GM19239 (cell line): ENCODE data around the gene CEMIP.
"Not testable (repeated sequence)": the region's sequence is repeated elsewhere in the genome, so short reads cannot be mapped to it uniquely, and the experiment has no call there.

Source experiments
- DNase-seq: peaks from one replicate; pipeline ENCODE4 v3.0.0; 2011; ENCODE audit warnings: low spot score; ENCODE audit not compliant: insufficient read length
- FAIRE-seq: peaks from 2 replicates; lab custom pipeline; 2011; peaks lifted over from hg19 to GRCh38; lab: Jason Lieb, UNC

CEMIP gene

DNA sequence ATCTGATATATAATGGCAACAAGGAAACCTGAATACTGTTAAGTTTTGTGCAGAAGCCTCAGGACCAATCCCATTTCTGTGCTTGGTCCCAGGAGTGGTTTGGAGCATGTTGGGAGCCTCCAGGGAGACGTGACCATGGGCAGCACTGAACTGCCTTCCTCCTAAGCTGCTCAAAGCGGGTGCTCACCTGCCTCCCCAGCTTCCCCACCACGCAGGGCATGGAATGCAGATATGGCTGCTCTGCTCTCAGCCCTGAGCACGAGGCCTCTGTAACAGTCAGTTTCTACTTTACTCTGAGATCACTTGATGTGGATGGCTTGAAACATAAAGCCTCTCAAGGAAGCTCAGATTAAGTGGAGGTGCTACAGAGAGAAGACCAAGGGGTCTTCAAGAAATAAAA is 161.2 kb downstream of the CEMIP start:
- FAIRE-seq (no peak), DNase-seq (no peak)

DNA sequence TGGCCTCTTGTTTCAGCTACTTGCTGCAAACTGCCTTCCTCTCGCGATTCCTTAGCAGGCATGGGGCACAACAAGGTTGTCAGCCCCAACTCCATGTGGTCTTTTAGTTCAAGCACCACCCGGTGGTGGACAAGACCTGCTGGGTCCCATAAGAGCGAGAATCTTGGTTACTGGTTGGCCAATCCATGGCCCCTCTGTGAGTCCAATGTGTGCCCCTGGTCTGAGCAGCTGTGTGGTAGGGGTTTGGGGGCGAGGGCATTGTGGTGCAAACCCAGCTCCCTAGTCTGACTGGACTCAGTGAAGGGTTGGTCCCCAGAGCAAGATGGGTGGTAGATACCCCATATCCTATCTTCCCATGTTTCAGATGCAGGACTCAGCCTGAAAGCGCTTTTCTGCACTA is 161.7 kb downstream of the CEMIP start:
- DNase-seq (no peak), FAIRE-seq (no peak)

DNA sequence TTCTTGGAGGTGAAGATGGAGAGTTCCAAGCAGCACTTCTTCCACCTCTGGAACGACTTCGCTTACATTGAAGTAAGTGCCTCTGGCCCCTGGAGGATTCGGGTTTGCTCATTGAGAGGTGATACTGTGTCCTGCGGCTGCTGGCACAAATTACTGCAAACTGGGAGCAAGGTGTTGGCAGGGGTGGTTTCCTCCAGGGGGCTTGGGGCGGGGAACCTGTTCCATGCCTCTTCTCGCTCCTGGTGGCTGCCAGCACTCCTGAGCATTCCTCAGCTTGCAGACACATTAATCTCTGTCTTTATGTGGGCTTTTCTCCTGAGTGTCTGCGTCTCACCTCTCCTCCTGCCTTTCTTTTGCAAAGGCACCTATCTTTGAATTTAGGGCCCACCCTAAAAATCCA is 163.1 kb downstream of the CEMIP start:
- no peak for DNase-seq
- FAIRE-seq, result no peak

DNA sequence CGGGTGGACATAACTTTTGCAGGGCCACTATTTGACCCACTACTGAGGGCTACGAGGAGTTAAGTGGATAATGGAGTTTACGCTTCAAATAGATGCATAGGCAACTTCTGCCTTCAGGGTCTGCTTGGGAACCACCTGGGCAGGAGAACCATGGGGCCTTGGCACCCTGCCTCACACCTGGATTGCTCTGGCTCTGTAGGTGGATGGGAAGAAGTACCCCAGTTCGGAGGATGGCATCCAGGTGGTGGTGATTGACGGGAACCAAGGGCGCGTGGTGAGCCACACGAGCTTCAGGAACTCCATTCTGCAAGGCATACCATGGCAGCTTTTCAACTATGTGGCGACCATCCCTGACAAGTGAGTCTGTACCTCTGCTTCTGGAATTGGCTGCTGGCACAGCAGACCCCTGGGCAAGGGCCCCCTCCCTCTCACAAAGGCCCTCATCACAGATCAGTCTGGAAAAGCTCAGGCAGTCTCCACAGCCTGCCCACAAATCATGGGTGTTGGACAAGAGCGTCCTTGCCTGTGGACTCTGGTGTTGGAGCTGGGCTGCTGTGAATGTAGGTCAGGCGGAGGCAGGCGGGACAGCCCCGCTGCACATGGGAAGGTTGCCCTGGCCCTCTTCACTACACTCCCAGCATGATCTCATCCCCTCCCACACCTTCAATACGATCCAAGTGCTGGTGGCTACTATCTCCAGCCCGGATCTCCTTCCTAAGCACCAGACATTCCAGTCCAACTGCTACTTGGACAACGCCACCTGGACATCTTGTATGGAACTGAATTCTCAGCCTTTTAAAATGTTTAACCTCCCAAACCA is 163.8 kb downstream of the CEMIP start:
- FAIRE-seq (no peak), DNase-seq (no peak)

DNA sequence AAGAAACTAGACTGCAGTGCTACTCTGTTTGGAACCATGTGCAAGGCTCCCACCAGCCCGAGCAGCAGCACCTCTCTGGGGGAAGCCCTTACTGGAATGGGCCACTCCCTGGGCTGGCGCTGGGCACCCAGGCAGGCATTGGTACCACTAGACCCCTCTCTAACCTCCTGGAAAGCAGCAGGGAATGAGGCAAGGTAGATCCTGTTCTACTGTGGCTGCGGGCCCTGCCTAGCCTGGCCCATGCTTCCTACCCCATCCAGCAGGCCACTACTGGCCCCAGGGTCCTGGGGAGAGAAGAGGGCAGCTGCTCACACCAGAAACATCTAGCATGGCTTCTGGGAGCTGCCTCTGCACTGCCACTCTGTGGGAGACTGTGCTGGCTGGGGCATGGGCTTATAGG is 165.6 kb downstream of the CEMIP start:
- DNase-seq (no peak), FAIRE-seq (no peak)

DNA sequence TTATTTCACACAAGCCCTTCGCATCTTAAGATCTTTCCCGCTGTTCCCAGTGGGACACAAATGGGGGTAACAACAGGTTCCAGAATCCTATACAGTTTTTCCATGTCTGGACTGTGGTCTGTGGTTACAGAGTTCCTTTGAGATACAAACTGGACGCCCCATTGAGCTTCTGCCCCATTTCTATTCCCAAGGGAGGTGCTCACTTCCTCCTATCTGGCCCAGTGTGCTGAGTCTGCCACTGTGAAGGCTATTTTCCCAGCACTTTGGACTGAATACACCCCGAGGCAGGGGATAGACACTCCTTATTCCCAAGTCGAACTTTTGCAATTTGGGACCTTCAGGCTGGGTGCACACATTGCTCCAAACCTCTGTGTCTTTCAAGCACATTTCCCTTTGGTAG is 166.4 kb downstream of the CEMIP start:
- FAIRE-seq, result no peak
- no peak for DNase-seq

DNA sequence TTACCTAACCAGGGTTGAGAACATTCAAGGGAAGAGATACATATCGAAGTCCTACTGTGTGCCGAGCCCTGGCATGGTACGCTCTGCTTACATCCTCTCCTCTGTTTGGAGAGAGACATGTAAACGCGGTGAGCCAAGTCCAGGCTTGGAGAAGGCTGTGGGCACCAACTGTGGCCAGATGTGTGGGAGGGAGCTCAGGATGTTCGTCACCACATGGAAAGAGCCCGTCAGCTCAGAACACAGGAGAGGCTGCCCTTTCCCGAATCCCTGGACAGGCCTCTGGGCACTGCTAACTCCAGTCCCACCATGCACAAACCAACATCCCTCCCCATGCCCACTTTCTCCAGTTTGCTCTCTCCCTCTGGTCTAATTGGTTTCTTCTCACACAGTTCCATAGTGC is 167.4 kb downstream of the CEMIP start:
- no peak for FAIRE-seq

DNA sequence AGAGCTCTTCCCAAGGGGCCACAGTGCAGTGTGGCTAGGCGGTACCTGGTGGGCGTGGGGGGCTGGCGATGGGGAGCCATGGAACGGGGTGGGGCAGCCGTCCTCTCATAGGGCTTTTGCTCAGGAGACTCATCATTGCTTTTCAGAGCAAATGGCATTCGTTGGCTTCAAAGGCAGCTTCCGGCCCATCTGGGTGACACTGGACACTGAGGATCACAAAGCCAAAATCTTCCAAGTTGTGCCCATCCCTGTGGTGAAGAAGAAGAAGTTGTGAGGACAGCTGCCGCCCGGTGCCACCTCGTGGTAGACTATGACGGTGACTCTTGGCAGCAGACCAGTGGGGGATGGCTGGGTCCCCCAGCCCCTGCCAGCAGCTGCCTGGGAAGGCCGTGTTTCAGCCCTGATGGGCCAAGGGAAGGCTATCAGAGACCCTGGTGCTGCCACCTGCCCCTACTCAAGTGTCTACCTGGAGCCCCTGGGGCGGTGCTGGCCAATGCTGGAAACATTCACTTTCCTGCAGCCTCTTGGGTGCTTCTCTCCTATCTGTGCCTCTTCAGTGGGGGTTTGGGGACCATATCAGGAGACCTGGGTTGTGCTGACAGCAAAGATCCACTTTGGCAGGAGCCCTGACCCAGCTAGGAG is 169.6 kb downstream of the CEMIP start:
- DNase-seq (no peak), FAIRE-seq (no peak)

More for the DNA sequence above, 167.4 kb downstream of the CEMIP start:
- DNase-seq, result no peak

DNA sequence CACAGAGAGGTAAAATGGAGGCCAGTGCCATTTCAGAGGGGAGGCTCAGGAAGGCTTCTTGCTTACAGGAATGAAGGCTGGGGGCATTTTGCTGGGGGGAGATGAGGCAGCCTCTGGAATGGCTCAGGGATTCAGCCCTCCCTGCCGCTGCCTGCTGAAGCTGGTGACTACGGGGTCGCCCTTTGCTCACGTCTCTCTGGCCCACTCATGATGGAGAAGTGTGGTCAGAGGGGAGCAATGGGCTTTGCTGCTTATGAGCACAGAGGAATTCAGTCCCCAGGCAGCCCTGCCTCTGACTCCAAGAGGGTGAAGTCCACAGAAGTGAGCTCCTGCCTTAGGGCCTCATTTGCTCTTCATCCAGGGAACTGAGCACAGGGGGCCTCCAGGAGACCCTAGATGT is 170.6 kb downstream of the CEMIP start:
- FAIRE-seq (no peak), DNase-seq (no peak)

DNA sequence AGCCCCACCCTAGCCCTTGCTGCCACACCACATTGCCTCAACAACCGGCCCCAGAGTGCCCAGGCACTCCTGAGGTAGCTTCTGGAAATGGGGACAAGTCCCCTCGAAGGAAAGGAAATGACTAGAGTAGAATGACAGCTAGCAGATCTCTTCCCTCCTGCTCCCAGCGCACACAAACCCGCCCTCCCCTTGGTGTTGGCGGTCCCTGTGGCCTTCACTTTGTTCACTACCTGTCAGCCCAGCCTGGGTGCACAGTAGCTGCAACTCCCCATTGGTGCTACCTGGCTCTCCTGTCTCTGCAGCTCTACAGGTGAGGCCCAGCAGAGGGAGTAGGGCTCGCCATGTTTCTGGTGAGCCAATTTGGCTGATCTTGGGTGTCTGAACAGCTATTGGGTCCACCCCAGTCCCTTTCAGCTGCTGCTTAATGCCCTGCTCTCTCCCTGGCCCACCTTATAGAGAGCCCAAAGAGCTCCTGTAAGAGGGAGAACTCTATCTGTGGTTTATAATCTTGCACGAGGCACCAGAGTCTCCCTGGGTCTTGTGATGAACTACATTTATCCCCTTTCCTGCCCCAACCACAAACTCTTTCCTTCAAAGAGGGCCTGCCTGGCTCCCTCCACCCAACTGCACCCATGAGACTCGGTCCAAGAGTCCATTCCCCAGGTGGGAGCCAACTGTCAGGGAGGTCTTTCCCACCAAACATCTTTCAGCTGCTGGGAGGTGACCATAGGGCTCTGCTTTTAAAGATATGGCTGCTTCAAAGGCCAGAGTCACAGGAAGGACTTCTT is 171.3 kb downstream of the CEMIP start:
- no peak for FAIRE-seq
- no peak for DNase-seq

DNA sequence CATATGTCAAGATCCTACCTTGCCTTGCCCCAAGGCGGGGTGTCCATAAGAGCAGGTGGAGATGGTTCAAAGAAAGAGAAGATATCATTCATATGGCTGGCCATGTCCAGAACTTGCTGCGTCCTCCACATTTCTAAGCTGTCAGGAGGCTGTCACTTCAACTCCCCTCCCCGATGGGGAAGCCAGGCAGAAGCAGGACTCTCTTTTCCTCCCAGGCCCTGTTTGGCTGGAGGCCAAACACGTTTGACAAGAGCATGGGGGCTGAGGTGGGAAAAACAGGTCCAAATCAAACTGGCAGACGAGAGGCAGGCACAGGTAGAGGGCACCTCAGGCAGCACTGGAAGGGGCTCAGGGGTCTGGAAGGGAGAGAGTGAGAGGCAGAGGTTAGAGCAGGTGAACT is 172.8 kb downstream of the CEMIP start:
- FAIRE-seq, result no peak

DNA sequence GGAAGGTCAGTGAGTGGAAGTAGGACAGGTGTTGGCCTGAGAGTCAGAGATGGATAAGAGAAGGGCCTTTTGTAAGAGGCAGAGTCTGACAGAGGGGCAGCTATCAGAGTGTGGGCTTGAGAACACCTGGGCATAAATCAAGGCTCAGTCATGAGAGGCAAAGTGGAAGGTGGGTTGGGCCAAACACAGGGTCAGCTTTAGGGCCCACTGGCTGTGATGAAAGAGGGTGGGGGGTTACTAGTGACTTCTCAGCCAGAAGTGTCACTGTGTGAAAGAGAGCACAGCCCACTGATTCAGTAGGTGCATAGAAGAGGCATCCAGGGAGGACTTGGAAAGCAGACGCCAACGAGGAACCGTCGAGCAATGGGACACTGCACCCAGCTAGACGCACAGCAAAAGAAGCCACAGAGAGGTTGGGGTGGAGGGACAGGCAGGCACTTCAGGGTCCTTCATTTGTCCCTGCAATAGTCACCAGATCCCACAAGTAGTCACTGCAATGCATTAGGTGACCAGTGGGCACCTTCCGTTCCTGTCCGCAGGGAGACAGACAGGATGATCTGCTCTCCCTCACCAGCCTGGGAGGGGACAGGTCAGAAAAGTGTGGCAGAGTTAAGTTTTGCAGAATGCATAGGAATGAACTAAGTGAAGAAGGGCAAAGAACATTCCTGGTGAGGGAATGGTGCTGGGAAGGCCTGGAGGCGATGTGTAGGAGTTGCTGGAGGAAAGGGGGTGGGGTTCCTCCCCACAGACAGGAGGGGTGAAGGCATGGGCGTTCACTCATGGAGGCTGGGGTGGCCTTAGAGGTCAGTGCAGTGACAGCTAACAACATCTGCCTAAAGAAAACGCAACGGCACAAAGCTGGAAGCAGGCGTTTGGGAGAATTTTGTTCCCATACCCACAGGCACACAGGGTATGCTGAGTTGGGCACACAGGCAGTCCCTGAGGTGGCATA is 174.1 kb downstream of the CEMIP start:
- FAIRE-seq (no peak), DNase-seq (no peak)

More for the DNA sequence above, 172.8 kb downstream of the CEMIP start:
- no peak for DNase-seq

DNA sequence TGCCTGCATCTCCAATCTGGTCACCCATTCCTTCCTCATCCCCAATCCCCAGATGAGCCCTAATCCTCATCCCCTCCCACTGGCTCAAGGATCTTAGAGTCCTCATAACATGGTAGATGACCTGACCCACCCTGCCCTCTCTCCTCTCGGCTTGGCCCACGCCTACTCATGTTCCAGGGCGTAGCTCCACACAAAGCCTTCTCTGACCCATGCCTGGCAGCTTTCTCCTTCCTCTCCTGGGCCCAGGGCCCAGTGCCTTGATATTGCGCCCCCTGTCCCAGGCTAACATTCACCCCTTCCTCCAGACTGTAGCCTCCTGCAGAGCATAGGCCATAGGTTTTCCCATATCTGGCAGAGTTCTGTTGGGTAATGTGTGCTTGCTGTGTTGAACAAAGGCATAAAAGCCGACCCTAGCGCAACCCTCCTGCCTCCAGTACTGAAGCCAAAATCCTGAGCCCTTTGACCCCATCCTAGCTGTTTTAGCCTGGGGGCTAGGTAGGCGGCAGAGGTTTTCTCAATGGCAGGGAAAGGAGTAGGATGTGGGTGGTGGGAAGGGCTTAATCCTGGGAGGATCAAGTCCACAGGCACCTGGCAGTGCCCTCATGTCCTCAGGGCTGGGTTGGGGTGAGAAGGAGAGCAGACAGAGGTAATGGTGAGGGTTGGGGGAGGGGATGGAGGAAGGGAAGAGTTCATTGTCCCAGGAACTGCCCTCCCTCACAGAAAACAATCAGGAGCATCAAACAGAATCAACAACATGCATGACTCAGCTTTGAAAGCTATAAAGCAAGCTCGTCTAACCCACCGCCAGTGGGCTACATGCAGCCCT is 175.0 kb downstream of the CEMIP start:
- no peak for FAIRE-seq
- DNase-seq, result no peak

DNA sequence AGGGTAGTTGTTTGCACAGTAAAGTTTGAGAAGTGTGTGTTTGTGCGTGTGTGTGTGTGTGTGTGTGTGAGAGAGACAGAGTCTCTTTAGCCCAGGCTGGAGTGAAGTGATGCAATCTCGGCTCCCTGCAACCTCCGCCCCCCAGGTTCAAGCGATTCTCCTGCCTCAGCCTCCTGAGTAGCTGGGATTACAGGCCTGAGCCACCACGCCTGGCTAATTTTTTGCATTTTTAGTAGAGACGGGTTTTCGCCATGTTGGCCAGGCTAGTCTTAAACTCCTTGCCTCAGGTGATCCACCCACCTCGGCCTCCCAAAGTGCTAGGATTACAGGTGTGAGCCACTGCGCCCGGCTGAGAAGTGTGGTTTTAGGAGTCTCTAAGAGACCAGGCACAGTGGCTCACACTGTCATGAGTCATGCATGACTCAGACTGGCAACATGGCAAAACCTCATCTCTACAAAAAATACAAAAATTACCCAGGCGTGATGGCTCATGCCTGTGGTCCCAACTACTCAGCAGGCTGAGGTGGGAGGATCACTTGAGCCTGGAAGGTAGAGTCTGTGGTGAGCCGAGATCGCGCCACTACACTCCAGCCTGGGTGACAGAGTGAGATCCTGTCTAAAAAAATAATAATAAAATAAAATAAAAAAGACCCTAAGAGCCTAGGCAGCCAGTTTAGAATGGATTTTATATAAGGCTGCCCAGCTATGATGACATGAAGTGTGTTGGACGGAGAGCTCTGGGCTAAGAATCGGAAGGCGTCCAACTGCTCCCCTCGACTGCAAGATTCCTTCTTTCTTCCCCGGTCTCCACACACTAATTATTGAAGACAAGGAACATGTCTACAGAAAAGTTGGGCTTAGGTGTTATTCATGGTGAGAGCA is 176.6 kb downstream of the CEMIP start:
- DNase-seq, FAIRE-seq: not testable (repeated sequence)

DNA sequence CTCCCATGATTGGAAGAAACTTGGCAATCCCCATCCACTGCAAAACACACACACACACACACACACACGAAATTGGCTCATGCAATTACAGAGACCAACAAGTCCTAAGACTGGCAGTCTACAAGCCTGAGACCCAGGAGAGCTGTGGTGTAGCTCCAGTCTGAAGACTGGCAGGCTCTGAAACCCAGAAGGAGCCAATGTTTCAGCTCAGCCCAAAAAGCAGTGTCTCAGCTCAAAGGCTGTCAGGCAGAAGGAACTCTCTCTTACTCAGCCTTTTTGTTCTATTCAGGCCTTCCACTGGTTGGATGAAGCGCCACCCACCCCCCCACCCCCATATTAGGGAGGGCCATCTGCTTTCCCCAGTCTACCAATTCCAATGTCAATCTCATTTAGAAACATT is 178.4 kb downstream of the CEMIP start:
- DNase-seq, result no peak
- no peak for FAIRE-seq

DNA sequence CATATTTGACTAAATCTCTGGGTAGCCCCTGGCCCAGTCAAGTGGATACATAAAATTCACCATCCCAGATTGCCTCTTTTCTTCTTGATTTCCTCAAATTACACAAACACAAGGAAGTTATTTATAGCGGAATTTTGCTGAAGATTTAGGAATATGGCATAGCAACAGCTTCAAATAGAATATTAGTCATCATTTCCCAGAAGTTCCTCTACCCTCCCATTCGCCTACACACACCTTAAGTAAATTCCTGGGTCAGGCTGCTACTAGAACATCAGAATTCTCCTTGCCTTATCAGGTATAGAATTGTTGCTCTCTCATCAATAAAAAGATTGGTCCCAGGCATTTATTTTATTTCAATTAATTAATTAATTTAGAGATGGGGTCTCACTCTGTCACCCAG is 178.8 kb downstream of the CEMIP start:
- FAIRE-seq, result no peak
- DNase-seq, result no peak

DNA sequence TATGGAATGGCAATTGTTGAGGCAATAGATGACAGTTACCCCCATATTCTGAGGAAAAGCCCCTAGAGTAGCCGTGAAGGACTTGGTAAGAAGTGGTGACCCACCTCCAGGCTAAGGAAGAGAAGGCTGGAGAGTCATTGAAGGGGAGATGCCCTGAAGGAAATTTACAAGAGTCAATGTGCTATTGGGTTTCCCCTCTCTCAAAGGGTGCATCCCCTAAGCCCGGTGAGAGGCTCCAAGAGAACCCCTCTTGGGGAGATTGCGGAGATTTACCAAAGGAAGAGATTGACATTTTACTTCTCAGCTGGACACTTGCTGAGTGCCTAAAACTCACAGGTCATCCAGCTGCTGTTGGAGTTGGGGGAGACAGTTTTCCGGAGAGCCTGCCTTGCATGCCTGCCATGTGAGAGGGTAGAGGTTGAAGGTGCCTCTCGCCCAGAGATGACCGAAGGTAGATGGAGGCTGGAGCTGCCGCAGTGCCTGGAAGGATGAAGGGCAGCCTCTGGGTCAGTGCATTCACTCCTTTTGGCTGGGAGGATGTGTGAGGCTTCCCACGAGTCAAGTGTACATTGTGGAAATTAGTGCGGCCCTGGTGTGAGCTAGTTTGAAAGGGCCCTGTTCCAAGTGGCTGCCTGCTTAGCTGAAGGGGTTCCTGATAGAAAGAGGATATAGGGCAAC is 179.8 kb downstream of the CEMIP start:
- FAIRE-seq, result no peak
- DNase-seq, result no peak

DNA sequence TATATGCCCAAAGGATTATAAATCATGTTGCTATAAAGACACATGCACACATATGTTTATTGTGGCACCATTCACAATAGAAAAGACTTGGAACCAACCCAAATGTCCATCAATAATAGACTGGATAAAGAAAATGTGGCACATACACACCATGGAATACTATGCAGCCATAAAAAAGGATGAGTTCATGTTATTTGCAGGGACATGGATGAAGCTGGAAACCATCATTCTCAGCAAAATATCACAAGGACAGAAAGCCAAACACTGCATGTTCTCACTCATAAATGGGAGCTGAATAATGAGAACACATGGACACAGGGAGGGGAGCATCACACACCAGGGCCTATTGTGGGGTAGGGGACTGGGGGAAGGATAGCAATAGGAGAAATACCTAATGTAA is 186.3 kb downstream of the CEMIP start:
- not testable (repeated sequence) for DNase-seq, FAIRE-seq
